Effector memory CD4-positive, alpha-beta T cell (primary cell): Measurements from ENCODE around the gene RER1.

Experiments
- DNase-seq, 3 donors: peaks; one replicate each; pipeline ENCODE4 v3.0.0-alpha.2; 2020
- H3K27ac ChIP-seq: 2 replicates; pipeline ENCODE4 v1.7.0; 2013; ENCODE audit warnings: mild to moderate bottlenecking, low read length, moderate library complexity; ENCODE audit not compliant: insufficient read depth, poor library complexity, severe bottlenecking
- H3K27me3 ChIP-seq: replicated peaks from 2 replicates; pipeline ENCODE4 v1.7.0; 2013; ENCODE audit warnings: mild to moderate bottlenecking, low read length; ENCODE audit not compliant: insufficient read depth, control insufficient read depth, poor library complexity, severe bottlenecking
- H3K36me3 ChIP-seq: 2 replicates; pipeline ENCODE4 v1.7.0; 2013; ENCODE audit warnings: mild to moderate bottlenecking, low read length, moderate library complexity; ENCODE audit not compliant: control insufficient read depth, insufficient read depth
- H3K4me1 ChIP-seq: 2 replicates; pipeline ENCODE4 v1.7.0; 2013; ENCODE audit warnings: low read length, mild to moderate bottlenecking; ENCODE audit not compliant: control insufficient read depth, insufficient read depth, poor library complexity, severe bottlenecking
- H3K4me3 ChIP-seq: 2 replicates; pipeline ENCODE4 v1.7.0; 2013; ENCODE audit warnings: low read length, low read depth, mild to moderate bottlenecking; ENCODE audit not compliant: insufficient read depth, poor library complexity, severe bottlenecking
- H3K9me3 ChIP-seq: 2 replicates; pipeline ENCODE4 v1.7.0; 2013; ENCODE audit warnings: mild to moderate bottlenecking, low read length, moderate library complexity; ENCODE audit not compliant: control insufficient read depth

Gene RER1

GRCh38 chr1:2368053-2368744, 23.4 kb upstream of the RER1 start:
- H3K4me1 ChIP-seq = no peaks in the 10 kb centered on the region
- H3K36me3 ChIP-seq = no peaks in the 10 kb centered on the region
- H3K27me3 ChIP-seq = no peaks in the 10 kb centered on the region
- DNase-seq = no peak
- H3K9me3 ChIP-seq = no peaks in the 10 kb centered on the region
- H3K27ac ChIP-seq = no peak overlapping the region
- H3K4me3 ChIP-seq = no peak overlapping the region

GRCh38 chr1:2372551-2373490, 18.8 kb upstream of the RER1 start:
- Histone ChIP-seq H3K9me3 (no peaks in the 10 kb centered on the region), H3K36me3 (no peaks in the 10 kb centered on the region), H3K4me1 (no peaks in the 10 kb centered on the region), H3K27me3 (no peaks in the 10 kb centered on the region), H3K4me3 (no peak overlapping the region), H3K27ac (no peak overlapping the region)
- DNase-seq = no peak

DNA sequence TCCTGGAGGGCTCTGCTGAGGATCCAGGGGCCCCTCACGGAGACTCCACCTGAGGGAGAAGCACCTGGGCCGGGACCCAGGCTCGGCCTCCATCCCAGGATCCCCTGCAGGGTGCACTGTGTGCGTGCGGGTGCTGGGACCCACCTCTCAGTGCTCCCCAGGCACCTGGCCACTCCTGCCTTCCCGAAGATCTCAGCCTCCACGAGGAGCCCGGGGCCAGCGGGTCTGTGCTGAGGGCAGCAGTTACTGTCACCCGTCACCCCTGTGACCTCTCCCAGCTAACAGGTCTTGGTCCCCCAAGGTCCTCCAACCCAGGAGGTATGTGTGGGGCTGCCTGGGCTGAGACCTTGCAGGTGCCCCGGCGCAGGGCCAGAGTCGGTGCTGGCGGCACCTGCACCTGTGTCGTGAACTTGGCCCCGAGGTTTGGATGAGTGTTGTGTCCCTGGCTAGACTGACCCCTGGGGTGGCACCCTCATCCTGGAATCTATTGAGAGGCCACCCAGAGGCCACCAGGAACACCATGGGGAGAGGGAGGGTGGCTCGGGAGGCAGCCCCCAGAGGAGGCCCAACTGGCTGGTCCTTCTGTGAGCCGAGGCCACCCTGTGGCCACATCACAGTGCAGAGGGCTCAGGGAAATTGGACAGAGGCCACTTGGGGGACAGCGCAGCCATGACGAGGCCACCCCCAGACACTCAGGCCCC, 17.9 kb upstream of the RER1 start:
- DNase-seq = no peak
- Histone ChIP-seq H3K9me3 (no peaks in the 10 kb centered on the region), H3K4me3 (no peak overlapping the region), H3K27me3 (no peaks in the 10 kb centered on the region), H3K36me3 (no peaks in the 10 kb centered on the region), H3K27ac (no peak overlapping the region), H3K4me1 (no peaks in the 10 kb centered on the region)

DNA sequence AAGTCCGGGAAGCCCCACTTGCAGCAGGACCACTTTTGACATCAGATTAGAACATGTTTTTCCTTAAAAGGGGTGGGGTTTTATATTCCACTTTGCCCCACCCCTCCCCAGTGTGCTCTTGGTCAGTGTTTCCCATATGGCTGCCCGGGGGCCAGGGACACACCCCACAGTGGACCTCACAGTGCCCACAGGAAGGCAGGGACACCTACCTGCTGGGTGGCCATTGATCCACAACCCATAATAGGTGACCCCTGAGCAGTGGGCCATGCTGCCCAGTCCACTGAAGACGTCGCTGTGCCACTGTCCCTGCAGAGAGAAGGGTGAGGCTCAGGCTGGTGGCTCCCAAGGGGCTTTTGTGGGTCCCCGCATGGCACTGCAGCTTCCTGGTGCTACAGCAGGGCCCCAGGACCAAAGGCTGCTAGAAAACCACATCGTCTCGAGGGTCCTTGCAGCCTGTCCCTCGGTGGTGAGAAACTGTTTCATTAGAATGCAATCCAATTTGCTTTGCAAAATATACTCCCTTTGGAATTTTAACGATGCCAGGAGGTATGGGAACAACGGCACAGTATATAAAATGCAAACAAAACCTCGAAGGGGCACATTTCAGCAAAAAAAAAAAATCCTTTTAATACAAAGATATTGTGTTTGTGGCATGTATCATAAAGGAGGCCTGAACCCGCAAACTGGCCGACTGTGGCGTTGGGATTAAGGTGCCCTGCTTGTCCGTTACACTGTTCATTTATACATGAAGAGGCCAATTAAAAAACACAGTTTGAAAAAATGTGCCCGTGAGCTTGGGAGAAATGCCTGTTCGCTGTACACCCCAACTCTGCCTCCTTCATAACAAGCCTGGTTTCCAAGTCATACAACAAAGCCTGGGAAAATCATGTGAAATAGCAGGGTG, 17.1 kb upstream of the RER1 start:
- Histone ChIP-seq H3K9me3 (no peaks in the 10 kb centered on the region), H3K36me3 (no peaks in the 10 kb centered on the region), H3K4me1 (no peaks in the 10 kb centered on the region), H3K27me3 (no peaks in the 10 kb centered on the region), H3K4me3 (no peak overlapping the region), H3K27ac (no peak overlapping the region)
- no peak for DNase-seq

GRCh38 chr1:2375246-2375922, 16.3 kb upstream of the RER1 start:
- no peak overlapping the region for H3K27ac ChIP-seq
- H3K36me3 ChIP-seq = no peaks in the 10 kb centered on the region
- no peaks in the 10 kb centered on the region for H3K27me3 ChIP-seq
- H3K4me3 ChIP-seq = no peak overlapping the region
- no peak for DNase-seq
- H3K9me3 ChIP-seq = no peaks in the 10 kb centered on the region
- H3K4me1 ChIP-seq = no peaks in the 10 kb centered on the region

- Histone ChIP-seq H3K36me3 (no peaks in the 10 kb centered on the region), H3K9me3 (no peaks in the 10 kb centered on the region), H3K27ac (no peak overlapping the region), H3K27me3 (no peaks in the 10 kb centered on the region), H3K4me3 (no peak overlapping the region), H3K4me1 (no peaks in the 10 kb centered on the region)
- no peak for DNase-seq
Measured at GRCh38 chr1:2375923-2376260, 15.7 kb upstream of the RER1 start.

DNA sequence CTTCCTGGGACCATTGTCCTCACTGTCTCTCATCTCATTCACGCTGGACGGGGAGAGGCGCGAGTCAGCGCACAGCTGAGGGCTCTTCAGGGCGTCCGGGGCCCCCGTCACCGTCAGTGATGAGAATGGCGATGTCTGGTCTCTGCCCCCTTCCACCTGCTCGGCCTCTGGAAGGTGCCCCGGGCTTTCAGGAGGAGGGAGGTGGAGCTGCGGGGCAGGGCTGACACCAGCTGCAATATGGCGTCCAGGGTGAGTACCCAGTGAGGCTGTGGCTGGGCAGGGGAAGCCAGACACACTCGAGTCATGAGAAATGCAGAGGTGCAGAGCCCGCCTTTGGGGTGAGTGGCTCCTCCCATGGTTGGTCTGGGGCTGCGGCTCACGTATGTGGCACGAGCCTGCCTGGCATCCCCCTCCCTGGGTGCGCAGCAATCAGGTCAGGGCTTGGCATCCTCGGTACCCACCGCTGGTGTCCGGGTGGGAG, 15.3 kb upstream of the RER1 start:
- no peak for DNase-seq
- H3K36me3 ChIP-seq = no peaks in the 10 kb centered on the region
- no peak overlapping the region for H3K27ac ChIP-seq
- no peaks in the 10 kb centered on the region for H3K27me3 ChIP-seq
- no peaks in the 10 kb centered on the region for H3K9me3 ChIP-seq
- no peaks in the 10 kb centered on the region for H3K4me1 ChIP-seq
- no peak overlapping the region for H3K4me3 ChIP-seq

DNA sequence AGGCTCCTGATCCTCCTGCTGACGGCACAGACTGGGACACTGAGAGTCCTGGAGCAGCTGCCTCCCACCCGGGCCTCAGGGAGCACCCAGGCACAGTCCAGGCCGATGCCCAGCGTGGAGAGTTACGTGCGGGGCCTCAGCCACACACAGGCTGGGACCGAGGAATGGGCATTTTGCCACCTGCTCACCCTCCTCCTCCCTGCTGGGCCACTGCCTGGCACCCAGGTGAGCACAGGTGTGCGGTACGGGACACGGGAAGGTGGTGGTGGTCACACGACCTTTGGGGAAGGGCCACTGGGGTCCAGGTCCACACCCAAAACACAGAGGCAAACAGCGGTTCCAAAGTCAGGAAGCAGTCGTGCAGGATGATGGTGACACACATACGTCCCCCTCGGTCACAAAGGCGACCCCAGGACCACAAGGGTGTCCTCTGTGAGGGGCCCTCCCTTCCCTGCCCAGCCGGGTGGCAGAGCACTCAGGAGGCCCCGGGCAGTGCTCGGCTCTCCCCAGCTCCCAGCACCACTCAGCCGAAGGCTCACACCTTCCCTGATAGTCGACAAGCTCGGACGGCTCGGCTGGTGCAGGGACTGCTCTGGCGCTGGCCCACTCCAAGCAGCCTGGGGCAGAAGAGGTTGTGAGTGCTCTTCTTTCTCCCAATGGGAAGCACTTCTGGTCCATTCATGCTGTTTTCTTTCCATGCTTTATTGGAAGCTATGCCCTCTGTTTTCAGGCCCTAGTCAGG, 14.5 kb upstream of the RER1 start:
- no peak for DNase-seq
- H3K27me3 ChIP-seq = no peaks in the 10 kb centered on the region
- H3K9me3 ChIP-seq = no peaks in the 10 kb centered on the region
- H3K4me3 ChIP-seq = no peak overlapping the region
- H3K4me1 ChIP-seq = peaks cover 6% of the 10 kb centered on the region
- no peak overlapping the region for H3K27ac ChIP-seq
- no peaks in the 10 kb centered on the region for H3K36me3 ChIP-seq
